ENCODE results near the gene CXCR1.
"Not testable (repeated sequence)": the region's sequence is repeated elsewhere in the genome, so short reads cannot be mapped to it uniquely, and the experiment has no call there.

CXCR1 gene

GRCh38 chr2:218166791-218167190 lies at the start of gene CXCR1:
Gene CXCR1 (minus strand): TSS chr2:218166962. CDS start chr2:218165211, 1,751 bp downstream.
- DNase-seq, result peak; percentile 36 to 41

GRCh38 chr2:218216336-218216673 lies 49.5 kb upstream of the CXCR1 start:
- no peak for DNase-seq

GRCh38 chr2:218214116-218214515 lies 47.4 kb upstream of the CXCR1 start:
- DNase-seq, result no peak

- no peak for DNase-seq
Measured at GRCh38 chr2:218209078-218209477, 42.3 kb upstream of the CXCR1 start.

- no peak for DNase-seq
Measured at GRCh38 chr2:218202266-218202665, 35.5 kb upstream of the CXCR1 start.

- DNase-seq, result no peak
Measured at GRCh38 chr2:218196974-218197373, 30.2 kb upstream of the CXCR1 start.

- no peak for DNase-seq
Measured at GRCh38 chr2:218194880-218195279, 28.1 kb upstream of the CXCR1 start.

- no peak for DNase-seq
Measured at GRCh38 chr2:218193701-218194100, 26.9 kb upstream of the CXCR1 start.

- DNase-seq, result no peak
Measured at GRCh38 chr2:218192902-218193430, 26.2 kb upstream of the CXCR1 start.

- DNase-seq, result no peak
Measured at GRCh38 chr2:218188528-218188927, 21.8 kb upstream of the CXCR1 start.

GRCh38 chr2:218187296-218188015 lies 20.7 kb upstream of the CXCR1 start:
- DNase-seq, result no peak

- DNase-seq, result no peak
Measured at GRCh38 chr2:218186876-218187275, 20.1 kb upstream of the CXCR1 start.

GRCh38 chr2:218186355-218186766 lies 19.6 kb upstream of the CXCR1 start:
- peak; percentile 64 to 75 for DNase-seq

- no peak for DNase-seq
Measured at GRCh38 chr2:218184331-218184730, 17.6 kb upstream of the CXCR1 start.

- no peak for DNase-seq
Measured at GRCh38 chr2:218180467-218181114, 13.8 kb upstream of the CXCR1 start.

GRCh38 chr2:218179782-218180181 lies 13.0 kb upstream of the CXCR1 start:
- DNase-seq, result no peak

- DNase-seq, result no peak
Measured at GRCh38 chr2:218172845-218173244, 6.1 kb upstream of the CXCR1 start.

- DNase-seq, result not testable (repeated sequence)
Measured at GRCh38 chr2:218171744-218172143, 5.0 kb upstream of the CXCR1 start.

- DNase-seq, result no peak
Measured at GRCh38 chr2:218169757-218170546, 3.2 kb upstream of the CXCR1 start.

GRCh38 chr2:218168635-218169462 lies 2.1 kb upstream of the CXCR1 start:
- DNase-seq, result peak; percentile 59 to 77

GRCh38 chr2:218168016-218168415 lies 1.3 kb upstream of the CXCR1 start:
- no peak for DNase-seq

GRCh38 chr2:218162814-218163213 lies 3.9 kb downstream of the CXCR1 start:
- DNase-seq, result no peak

GRCh38 chr2:218161644-218162043 lies 5.1 kb downstream of the CXCR1 start:
- DNase-seq, result no peak

Data from activated CD4-positive, alpha-beta T cell treated with anti-CD3 and anti-CD28 coated beads for 4 hours (primary cell).